ENCODE measurements around the gene GPATCH1.

DNA sequence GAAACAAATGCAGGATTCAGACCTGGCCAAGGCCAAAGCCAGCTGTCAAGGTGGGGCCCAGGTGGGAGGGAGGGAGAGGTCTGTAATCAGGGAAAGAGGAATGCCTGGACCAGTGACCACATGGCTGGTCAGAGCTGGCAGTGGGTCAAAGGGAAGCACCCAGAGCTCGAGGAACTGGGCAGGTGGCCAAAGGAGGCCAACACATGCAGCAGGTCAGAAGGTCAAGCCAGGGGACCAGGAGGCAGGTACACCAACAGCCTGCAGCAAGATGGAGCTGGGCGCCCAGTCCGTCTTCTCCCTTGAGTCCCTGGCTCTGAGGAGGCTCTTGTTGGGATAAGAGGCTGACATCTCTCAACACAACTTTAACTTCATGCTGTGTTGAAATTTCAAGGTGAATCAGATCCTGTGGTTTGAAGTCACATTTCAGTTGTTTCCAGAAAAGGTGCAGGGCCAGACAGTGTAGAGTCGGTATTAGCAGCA lies 17.1 kb downstream of the GPATCH1 start:
- TF ChIP-seq, protein P1, sequence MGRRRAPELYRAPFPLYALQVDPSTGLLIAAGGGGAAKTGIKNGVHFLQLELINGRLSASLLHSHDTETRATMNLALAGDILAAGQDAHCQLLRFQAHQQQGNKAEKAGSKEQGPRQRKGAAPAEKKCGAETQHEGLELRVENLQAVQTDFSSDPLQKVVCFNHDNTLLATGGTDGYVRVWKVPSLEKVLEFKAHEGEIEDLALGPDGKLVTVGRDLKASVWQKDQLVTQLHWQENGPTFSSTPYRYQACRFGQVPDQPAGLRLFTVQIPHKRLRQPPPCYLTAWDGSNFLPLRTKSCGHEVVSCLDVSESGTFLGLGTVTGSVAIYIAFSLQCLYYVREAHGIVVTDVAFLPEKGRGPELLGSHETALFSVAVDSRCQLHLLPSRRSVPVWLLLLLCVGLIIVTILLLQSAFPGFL (CRISPR knock-in tag; IDR thresholded peaks at IDR 0.05), result no peak
- TF ChIP-seq GATA2 (CRISPR knock-in tag; IDR thresholded peaks at IDR 0.05) (no peak), SPI1 (IDR thresholded peaks at IDR 0.05; ENCODE audit: borderline replicate concordance, low read depth, low read length) (no peak), BHLHE40 (IDR thresholded peaks at IDR 0.05; ENCODE audit: low read length) (no peak), SP2 (IDR thresholded peaks at IDR 0.05; ENCODE audit: extremely low read depth, low read depth, low read length, poor library complexity, severe bottlenecking) (no peak), CHD1 (IDR thresholded peaks at IDR 0.05; ENCODE audit: low read length) (no peak), NFE2L1 (tag; IDR thresholded peaks at IDR 0.05; ENCODE audit: borderline replicate concordance, low read depth) (no peak)
- TF ChIP-seq, protein P2, sequence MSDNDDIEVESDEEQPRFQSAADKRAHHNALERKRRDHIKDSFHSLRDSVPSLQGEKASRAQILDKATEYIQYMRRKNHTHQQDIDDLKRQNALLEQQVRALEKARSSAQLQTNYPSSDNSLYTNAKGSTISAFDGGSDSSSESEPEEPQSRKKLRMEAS (CRISPR knock-in tag; IDR thresholded peaks at IDR 0.05), result no peak
- TF ChIP-seq, protein P3, sequence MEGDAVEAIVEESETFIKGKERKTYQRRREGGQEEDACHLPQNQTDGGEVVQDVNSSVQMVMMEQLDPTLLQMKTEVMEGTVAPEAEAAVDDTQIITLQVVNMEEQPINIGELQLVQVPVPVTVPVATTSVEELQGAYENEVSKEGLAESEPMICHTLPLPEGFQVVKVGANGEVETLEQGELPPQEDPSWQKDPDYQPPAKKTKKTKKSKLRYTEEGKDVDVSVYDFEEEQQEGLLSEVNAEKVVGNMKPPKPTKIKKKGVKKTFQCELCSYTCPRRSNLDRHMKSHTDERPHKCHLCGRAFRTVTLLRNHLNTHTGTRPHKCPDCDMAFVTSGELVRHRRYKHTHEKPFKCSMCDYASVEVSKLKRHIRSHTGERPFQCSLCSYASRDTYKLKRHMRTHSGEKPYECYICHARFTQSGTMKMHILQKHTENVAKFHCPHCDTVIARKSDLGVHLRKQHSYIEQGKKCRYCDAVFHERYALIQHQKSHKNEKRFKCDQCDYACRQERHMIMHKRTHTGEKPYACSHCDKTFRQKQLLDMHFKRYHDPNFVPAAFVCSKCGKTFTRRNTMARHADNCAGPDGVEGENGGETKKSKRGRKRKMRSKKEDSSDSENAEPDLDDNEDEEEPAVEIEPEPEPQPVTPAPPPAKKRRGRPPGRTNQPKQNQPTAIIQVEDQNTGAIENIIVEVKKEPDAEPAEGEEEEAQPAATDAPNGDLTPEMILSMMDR (IDR thresholded peaks at IDR 0.05 in 2 of 3, conservative IDR thresholded peaks at IDR 0.05 in 1 of 3; ENCODE audit: insufficient read depth in 2 of 3, low read depth in 1 of 3, low read length in 3 of 3), result no peak

Measured in K562 (cell line).